GM13977 (cell line): ENCODE data around the gene DIRAS2.

ENCODE experiments used
- DNase-seq: peaks from one replicate; pipeline ENCODE4 v3.0.0; 2012; ENCODE audit warnings: low spot score
- CTCF ChIP-seq: IDR thresholded peaks from 2 replicates; pipeline ENCODE4 v1.5.1; 2012; ENCODE audit warnings: mild to moderate bottlenecking, control low read depth; ENCODE audit not compliant: insufficient read depth; ENCODE audit errors: extremely low read depth, missing control alignments
- in situ Hi-C: fragments of 300-500 bp; cut with MboI; formaldehyde crosslinking; loops from one replicate; pipeline ENCODE4 v1.12.0; 2022; ENCODE audit warnings: low sequenced_read_pairs, low pct_unique_long_range_greater_than_20kb, mixed read lengths, inconsistent platforms; ENCODE audit not compliant: unreplicated experiment

The DIRAS2 gene

GRCh38 chr9:90600029-90600428 lies 42.6 kb downstream of the DIRAS2 start:
- no peak for DNase-seq
- in situ Hi-C loops: no loop called here
- TF ChIP-seq CTCF: no peak

- DNase-seq: no peak
- in situ Hi-C loops: no loop called here
- TF ChIP-seq CTCF: no peak
These were observed 44.4 kb downstream of the DIRAS2 start for GRCh38 chr9:90598191-90598590.

- in situ Hi-C loops: no loop called here
- TF ChIP-seq CTCF: no peak
- no peak for DNase-seq
These were observed 49.0 kb downstream of the DIRAS2 start for GRCh38 chr9:90593646-90594045.

GRCh38 chr9:90580576-90580975 lies 62.0 kb downstream of the DIRAS2 start:
- no peak for DNase-seq
- no peak for TF ChIP-seq CTCF
- in situ Hi-C loops: no loop called here

GRCh38 chr9:90579181-90579580 lies 63.4 kb downstream of the DIRAS2 start:
- no peak for DNase-seq
- in situ Hi-C loops: no loop called here
- no peak for TF ChIP-seq CTCF

- TF ChIP-seq CTCF: no peak
- no peak for DNase-seq
- in situ Hi-C loops: no loop called here
These were observed 64.4 kb downstream of the DIRAS2 start for GRCh38 chr9:90578126-90578815.
